ENCODE results near the gene HNRNPA3.

DNA sequence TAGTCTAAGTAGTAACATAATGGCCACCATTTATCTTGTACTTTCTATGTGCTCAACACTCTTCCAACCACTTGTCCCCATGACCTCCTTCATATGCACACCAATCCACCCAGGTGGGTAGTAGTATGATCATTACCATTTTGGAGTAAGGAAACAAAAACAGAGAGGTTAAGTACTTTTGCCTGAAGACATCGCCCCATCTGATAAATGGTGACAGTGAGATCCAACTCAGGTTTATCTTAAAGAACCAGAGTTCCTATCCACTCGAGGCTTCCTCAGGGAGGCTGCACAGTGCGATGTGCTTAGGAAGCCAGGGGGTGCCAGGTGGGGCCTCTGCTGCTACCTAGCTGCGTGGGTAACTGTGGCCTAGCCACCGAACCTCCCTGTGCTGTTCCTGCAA, 37.9 kb downstream of the HNRNPA3 start:
- TF ChIP-seq, protein P1, sequence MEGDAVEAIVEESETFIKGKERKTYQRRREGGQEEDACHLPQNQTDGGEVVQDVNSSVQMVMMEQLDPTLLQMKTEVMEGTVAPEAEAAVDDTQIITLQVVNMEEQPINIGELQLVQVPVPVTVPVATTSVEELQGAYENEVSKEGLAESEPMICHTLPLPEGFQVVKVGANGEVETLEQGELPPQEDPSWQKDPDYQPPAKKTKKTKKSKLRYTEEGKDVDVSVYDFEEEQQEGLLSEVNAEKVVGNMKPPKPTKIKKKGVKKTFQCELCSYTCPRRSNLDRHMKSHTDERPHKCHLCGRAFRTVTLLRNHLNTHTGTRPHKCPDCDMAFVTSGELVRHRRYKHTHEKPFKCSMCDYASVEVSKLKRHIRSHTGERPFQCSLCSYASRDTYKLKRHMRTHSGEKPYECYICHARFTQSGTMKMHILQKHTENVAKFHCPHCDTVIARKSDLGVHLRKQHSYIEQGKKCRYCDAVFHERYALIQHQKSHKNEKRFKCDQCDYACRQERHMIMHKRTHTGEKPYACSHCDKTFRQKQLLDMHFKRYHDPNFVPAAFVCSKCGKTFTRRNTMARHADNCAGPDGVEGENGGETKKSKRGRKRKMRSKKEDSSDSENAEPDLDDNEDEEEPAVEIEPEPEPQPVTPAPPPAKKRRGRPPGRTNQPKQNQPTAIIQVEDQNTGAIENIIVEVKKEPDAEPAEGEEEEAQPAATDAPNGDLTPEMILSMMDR (optimal IDR thresholded peaks at IDR 0.05 in 1 of 3, IDR thresholded peaks at IDR 0.05 in 1 of 3, conservative IDR thresholded peaks at IDR 0.05 in 1 of 3; ENCODE audit: extremely low read depth in 1 of 3, insufficient read depth in 2 of 3, low read length in 3 of 3), result no peak
- no peak for TF ChIP-seq EZH2 (IDR thresholded peaks at IDR 0.05; ENCODE audit: low read length)
